ENCODE data around the gene DHRS3. TPM values are rescaled to one million over a fixed set of nuclear protein-coding genes. Genes with fewer than 3 reads are reported as not detected.

The DHRS3 gene
- total and polyA plus RNA-seq, 12 donors = 39.9 to 93.5 (median 63.7) TPM

- Histone ChIP-seq H3K27me3 (no peaks in the 10 kb centered on the region), H3K27ac (peak overlapping the region in 7 of 10 donors; percentile 72 to 94 (median 89)), H3K4me1 (peaks cover 9 to 62% (median 31%) of the 10 kb centered on the region in 9 donors), H3K36me3 (no peaks in the 10 kb centered on the region), H3K9me3 (no peaks in the 10 kb centered on the region), H3K4me3 (no peak overlapping the region)
- no peak for ATAC-seq
- no peak for DNase-seq
- WGBS, 2 donors = 91 to 96% methylated on average over 18 of the region's 18 CpGs
- TF ChIP-seq CTCF (IDR thresholded peaks at IDR 0.05) = no peak
- intact Hi-C loops (cut with DNase I) = loop anchor here in 4 of 10 donors (5.0 kb wide), 1 partner anchor 38 kb away; no protein-coding TSS in a partner anchor
These were observed 63.3 kb downstream of the DHRS3 start for GRCh38 chr1:12554521-12555305.

GRCh38 chr1:12553963-12554362, 64.0 kb downstream of the DHRS3 start:
- no peak for DNase-seq
- TF ChIP-seq CTCF (IDR thresholded peaks at IDR 0.05) = no peak
- Histone ChIP-seq H3K36me3 (no peaks in the 10 kb centered on the region), H3K9me3 (no peaks in the 10 kb centered on the region), H3K4me3 (no peak overlapping the region), H3K4me1 (peaks cover 12 to 69% (median 39%) of the 10 kb centered on the region in 9 donors), H3K27ac (peak overlapping the region in 9 of 10 donors; percentile 38 to 94 (median 86)), H3K27me3 (no peaks in the 10 kb centered on the region)
- intact Hi-C loops (cut with DNase I) = loop anchor here in 1 of 10 donors (5.0 kb wide), 1 partner anchor 38 kb away; no protein-coding TSS in a partner anchor
- peak in 1 of 8 donors; percentile 14 for ATAC-seq
- 71 to 79% methylated on average over 3 of the region's 3 CpGs for WGBS, 2 donors

- intact Hi-C loops (cut with DNase I) = loop anchor here in 1 of 10 donors (5.0 kb wide), 1 partner anchor 39 kb away; no protein-coding TSS in a partner anchor
- TF ChIP-seq CTCF (IDR thresholded peaks at IDR 0.05) = no peak
These were observed 64.8 kb downstream of the DHRS3 start for GRCh38 chr1:12552951-12553921.

More at GRCh38 chr1:12552951-12553921, 64.8 kb downstream of the DHRS3 start:
- 48 to 57% methylated on average over 16 of the region's 16 CpGs for WGBS, 2 donors
- DNase-seq = no peak
- Histone ChIP-seq H3K4me1 (peaks cover 16 to 77% (median 45%) of the 10 kb centered on the region in 9 donors), H3K4me3 (no peak overlapping the region), H3K36me3 (no peaks in the 10 kb centered on the region), H3K27me3 (no peaks in the 10 kb centered on the region), H3K9me3 (no peaks in the 10 kb centered on the region), H3K27ac (peak overlapping the region; percentile 38 to 94 (median 82))
- peak; percentile 29 to 74 (median 41) for ATAC-seq
